BE2C (cell line): ENCODE results near the gene WT1.

Source experiments
- DNase-seq: peaks from one replicate; pipeline ENCODE4 v3.0.0-alpha.2; 2020
- H3K27me3 ChIP-seq: fragments of 250-450 bp; sonication (Bioruptor Pico); 2 replicates; pipeline ENCODE4 v1.5.1; 2020; ENCODE audit warnings: mild to moderate bottlenecking
- H3K36me3 ChIP-seq: fragments of 250-450 bp; sonication (Bioruptor Pico); 2 replicates; pipeline ENCODE4 v1.5.1; 2020; ENCODE audit warnings: mild to moderate bottlenecking
- H3K4me1 ChIP-seq: fragments of 250-450 bp; sonication (Bioruptor Pico); 2 replicates; pipeline ENCODE4 v1.5.1; 2020
- H3K4me3 ChIP-seq: 2 replicates; pipeline ENCODE4 v1.5.1; 2011; ENCODE audit warnings: low read depth, low read length
- H3K9me3 ChIP-seq: fragments of 250-450 bp; sonication (Bioruptor Pico); 2 replicates; pipeline ENCODE4 v1.5.1; 2020
- TF ChIP-seq, protein P1 (sequence below): IDR thresholded peaks from 2 replicates; pipeline ENCODE4 v1.5.1; 2012; ENCODE audit warnings: mild to moderate bottlenecking, low read depth, low read length

Gene WT1

DNA sequence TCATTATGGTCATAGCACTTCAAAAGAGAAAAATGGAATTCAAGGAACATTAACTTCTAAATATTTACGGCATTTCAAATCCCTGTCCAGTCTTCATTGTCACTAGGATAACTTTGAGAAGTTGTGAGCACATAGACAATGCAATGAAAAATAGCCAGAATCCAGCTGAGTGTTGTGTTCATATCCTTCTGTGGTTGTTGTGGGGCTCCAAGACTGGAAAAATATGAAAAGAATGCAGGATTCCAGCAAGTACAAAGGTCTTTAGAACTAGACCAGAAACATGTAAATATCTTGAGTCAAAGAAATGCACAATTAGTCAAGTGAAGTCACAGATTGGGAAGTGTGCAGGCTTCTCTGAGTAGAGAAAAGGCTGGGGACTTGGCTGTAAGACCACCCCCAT lies 68.7 kb downstream of the WT1 start:
- TF ChIP-seq, protein P1, sequence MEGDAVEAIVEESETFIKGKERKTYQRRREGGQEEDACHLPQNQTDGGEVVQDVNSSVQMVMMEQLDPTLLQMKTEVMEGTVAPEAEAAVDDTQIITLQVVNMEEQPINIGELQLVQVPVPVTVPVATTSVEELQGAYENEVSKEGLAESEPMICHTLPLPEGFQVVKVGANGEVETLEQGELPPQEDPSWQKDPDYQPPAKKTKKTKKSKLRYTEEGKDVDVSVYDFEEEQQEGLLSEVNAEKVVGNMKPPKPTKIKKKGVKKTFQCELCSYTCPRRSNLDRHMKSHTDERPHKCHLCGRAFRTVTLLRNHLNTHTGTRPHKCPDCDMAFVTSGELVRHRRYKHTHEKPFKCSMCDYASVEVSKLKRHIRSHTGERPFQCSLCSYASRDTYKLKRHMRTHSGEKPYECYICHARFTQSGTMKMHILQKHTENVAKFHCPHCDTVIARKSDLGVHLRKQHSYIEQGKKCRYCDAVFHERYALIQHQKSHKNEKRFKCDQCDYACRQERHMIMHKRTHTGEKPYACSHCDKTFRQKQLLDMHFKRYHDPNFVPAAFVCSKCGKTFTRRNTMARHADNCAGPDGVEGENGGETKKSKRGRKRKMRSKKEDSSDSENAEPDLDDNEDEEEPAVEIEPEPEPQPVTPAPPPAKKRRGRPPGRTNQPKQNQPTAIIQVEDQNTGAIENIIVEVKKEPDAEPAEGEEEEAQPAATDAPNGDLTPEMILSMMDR = no peak
- Histone ChIP-seq H3K4me1 (no peaks in the 10 kb centered on the region), H3K36me3 (no peaks in the 10 kb centered on the region), H3K27me3 (no peaks in the 10 kb centered on the region), H3K4me3 (no peak overlapping the region), H3K9me3 (no peaks in the 10 kb centered on the region)
- DNase-seq = no peak

DNA sequence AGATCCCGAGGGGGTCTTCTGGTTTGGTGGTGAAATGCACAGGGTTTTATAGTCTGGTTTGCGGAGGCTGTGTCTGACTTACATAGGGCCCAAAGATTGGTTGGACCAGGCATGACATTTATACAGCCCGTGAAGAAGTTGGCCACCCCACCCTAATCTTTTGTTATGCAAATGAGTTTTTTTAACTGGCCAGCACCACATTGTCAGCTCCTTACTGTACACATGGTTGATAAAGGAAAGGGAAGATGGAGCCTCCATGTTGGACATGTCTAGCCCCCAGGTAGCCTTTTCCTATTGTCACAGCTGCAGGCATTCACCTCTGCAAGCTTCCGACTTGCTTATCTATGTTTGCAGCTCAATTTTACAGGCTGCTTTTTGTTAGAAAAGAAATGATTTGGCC lies 70.1 kb downstream of the WT1 start:
- no peaks in the 10 kb centered on the region for H3K9me3 ChIP-seq
- H3K27me3 ChIP-seq = no peaks in the 10 kb centered on the region
- TF ChIP-seq, protein P1 = no peak
- H3K4me1 ChIP-seq = no peaks in the 10 kb centered on the region
- no peaks in the 10 kb centered on the region for H3K36me3 ChIP-seq
- no peak for DNase-seq
- H3K4me3 ChIP-seq = no peak overlapping the region

DNA sequence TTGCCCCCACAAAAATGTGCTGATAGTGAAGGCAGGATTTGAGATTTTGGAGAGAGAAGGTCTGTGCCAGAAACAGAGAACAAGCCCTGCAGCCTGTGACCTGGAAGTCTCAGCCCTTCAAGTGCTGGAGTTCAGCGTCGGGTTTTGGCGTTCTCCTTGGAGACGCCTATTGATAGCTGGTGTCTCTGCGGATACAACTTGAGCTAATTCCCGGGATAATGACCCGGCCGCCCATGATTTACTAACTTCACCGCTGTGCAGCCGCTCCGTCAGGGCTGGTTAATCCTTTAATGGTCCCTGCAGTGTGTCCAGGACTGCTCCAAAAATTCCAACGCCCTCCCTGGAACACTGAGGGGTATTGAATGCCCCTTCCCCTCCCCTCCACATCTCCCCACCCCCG lies 76.6 kb downstream of the WT1 start:
- no peak overlapping the region for H3K4me3 ChIP-seq
- TF ChIP-seq, protein P1 = no peak
- DNase-seq = no peak

DNA sequence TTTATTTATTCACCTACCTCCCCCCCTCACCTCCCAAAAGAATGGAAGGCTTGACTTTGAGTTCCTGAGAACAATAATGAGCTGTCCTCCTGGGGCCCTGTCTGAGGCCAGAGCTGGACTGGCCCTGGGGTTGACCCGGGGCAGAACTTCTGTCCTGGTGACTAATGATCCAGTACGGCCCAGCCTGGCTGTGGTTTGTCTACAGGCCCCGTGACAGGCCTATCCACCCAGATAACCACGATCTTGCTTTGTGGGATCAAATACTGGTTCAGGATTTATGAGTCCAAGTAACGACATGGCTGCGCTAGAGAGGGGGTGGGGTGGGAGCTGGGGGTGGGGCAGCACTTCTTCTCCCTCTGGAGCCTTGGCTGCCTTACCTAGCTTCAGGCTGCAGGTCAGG lies 81.5 kb downstream of the WT1 start:
- H3K27me3 ChIP-seq = no peaks in the 10 kb centered on the region
- no peaks in the 10 kb centered on the region for H3K36me3 ChIP-seq
- DNase-seq = no peak
- H3K4me1 ChIP-seq = no peaks in the 10 kb centered on the region
- no peak overlapping the region for H3K4me3 ChIP-seq
- TF ChIP-seq, protein P1 = no peak
- no peaks in the 10 kb centered on the region for H3K9me3 ChIP-seq

More for the DNA sequence above, 76.6 kb downstream of the WT1 start:
- Histone ChIP-seq H3K27me3 (no peaks in the 10 kb centered on the region), H3K36me3 (no peaks in the 10 kb centered on the region), H3K4me1 (no peaks in the 10 kb centered on the region), H3K9me3 (no peaks in the 10 kb centered on the region)

DNA sequence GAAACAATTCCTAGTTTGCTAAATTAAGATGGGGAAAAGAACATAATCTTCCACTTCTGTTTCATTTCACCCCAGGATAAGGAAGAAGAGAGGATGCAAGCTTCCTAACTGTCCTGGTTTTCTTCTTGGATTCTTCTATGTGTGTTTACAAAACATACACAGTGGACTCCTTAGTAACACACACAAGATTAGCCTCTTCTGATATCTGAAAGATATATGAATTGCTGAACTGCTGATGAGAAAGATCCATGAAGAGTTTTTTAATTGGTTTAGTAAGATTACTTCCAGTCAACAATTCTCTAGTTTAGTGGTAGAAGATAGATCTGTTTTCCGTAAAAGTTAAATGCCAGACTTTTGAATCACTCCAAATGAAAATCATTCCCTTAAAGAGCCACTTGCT lies 86.8 kb downstream of the WT1 start:
- no peak overlapping the region for H3K4me3 ChIP-seq
- no peaks in the 10 kb centered on the region for H3K27me3 ChIP-seq
- H3K9me3 ChIP-seq = no peaks in the 10 kb centered on the region
- TF ChIP-seq, protein P1 = no peak
- no peak for DNase-seq
- H3K4me1 ChIP-seq = no peaks in the 10 kb centered on the region
- no peaks in the 10 kb centered on the region for H3K36me3 ChIP-seq

DNA sequence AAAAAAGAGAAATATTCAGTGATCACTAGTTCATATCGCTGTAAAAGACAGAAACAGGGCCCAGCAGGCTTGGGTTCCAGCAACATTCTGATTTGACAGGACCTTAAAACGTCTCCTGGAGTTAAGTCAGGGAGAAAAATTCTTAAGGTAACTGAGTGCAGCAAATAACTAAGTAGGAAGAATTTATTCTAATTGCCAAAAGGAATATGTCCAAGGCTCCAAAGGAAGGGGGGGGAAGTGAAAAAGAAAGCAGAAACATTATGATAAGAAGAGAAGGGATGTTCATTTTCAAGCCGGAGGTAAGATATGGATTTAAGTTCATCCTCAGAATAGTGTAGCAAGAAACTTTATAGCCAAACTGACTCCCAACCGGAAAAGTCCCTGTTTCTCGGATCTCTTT lies 90.4 kb downstream of the WT1 start:
- Histone ChIP-seq H3K4me3 (no peak overlapping the region), H3K27me3 (no peaks in the 10 kb centered on the region), H3K36me3 (no peaks in the 10 kb centered on the region), H3K9me3 (no peaks in the 10 kb centered on the region), H3K4me1 (no peaks in the 10 kb centered on the region)
- TF ChIP-seq, protein P1 = no peak
- DNase-seq = no peak
